GM10266 (cell line): ENCODE measurements around the gene PIK3CD.
A peak's percentile ranks its signal among the peaks of the same experiment; 100 is the strongest.

Source experiments
- DNase-seq: peaks from one replicate; pipeline ENCODE4 v3.0.0; 2012; ENCODE audit errors: extremely low spot score
- CTCF ChIP-seq: IDR thresholded peaks from 2 replicates; pipeline ENCODE4 v1.5.1; 2012; ENCODE audit warnings: mild to moderate bottlenecking, low read depth; ENCODE audit not compliant: control insufficient read depth, insufficient read depth; ENCODE audit errors: missing control alignments

Gene PIK3CD

GRCh38 chr1:9651565-9652378, at the start of gene PIK3CD:
Gene PIK3CD, plus strand, starts transcription at chr1:9651731. Its CDS starts 58,725 bp downstream, at chr1:9710456.
- TF ChIP-seq CTCF, result no peak
- DNase-seq, result peak; percentile 64

- DNase-seq, result no peak
- no peak for TF ChIP-seq CTCF
These were observed 49.4 kb upstream of the PIK3CD start for GRCh38 chr1:9601942-9602793.

- DNase-seq, result no peak
- no peak for TF ChIP-seq CTCF
These were observed 48.8 kb upstream of the PIK3CD start for GRCh38 chr1:9602794-9603167.

- DNase-seq, result no peak
- no peak for TF ChIP-seq CTCF
These were observed 48.2 kb upstream of the PIK3CD start for GRCh38 chr1:9603307-9603706.

- DNase-seq, result no peak
- TF ChIP-seq CTCF, result no peak
These were observed 47.5 kb upstream of the PIK3CD start for GRCh38 chr1:9603766-9604753.

- no peak for TF ChIP-seq CTCF
- DNase-seq, result no peak
These were observed 46.7 kb upstream of the PIK3CD start for GRCh38 chr1:9604836-9605235.
